Muscle of leg (tissue), 11 donors: ENCODE measurements around the gene SESN3. TPM values are rescaled to one million over a fixed set of nuclear protein-coding genes. Genes with fewer than 3 reads are reported as not detected.
A peak's percentile ranks its signal among the peaks of the same experiment; 100 is the strongest.

ENCODE experiments used
- DNase-seq: peaks from one replicate; pipeline ENCODE4 v3.0.0; 2013
- H3K27ac ChIP-seq: one replicate; pipeline ENCODE4 v1.5.1; 2013; ENCODE audit warnings: mild to moderate bottlenecking, low read length, control low read depth
- H3K27me3 ChIP-seq: one replicate; pipeline ENCODE4 v1.6.1; 2013; ENCODE audit warnings: low read length; ENCODE audit not compliant: control insufficient read depth, insufficient read depth
- H3K36me3 ChIP-seq: one replicate; pipeline ENCODE4 v1.6.1; 2013; ENCODE audit warnings: low read length; ENCODE audit not compliant: control insufficient read depth, insufficient read depth
- H3K4me1 ChIP-seq: one replicate; pipeline ENCODE4 v1.6.1; 2013; ENCODE audit warnings: low read length; ENCODE audit not compliant: control insufficient read depth, insufficient read depth
- H3K4me3 ChIP-seq: one replicate; pipeline ENCODE4 v1.5.1; 2013; ENCODE audit warnings: low read length, control low read depth
- H3K9me3 ChIP-seq: replicated peaks from 2 replicates; pipeline ENCODE4 v1.6.1; 2013; ENCODE audit warnings: low read depth, low read length; ENCODE audit not compliant: control insufficient read depth
- WGBS: methylation state at CpG from one replicate; pipeline ENCODE4 v1.1.5; 2013; ENCODE audit warnings: missing lambda C conversion rate; ENCODE audit not compliant: insufficient coverage; 5-methylcytosine and 5-hydroxymethylcytosine counted together
- polyA plus RNA-seq, 8 donors: library from polyadenylated mRNA; unstranded; fragments of 120-200 nt; gene quantifications; one replicate each; pipeline versions ENCODE4 v1.2.1 to v1.2.3, GENCODE V29; 2013; ENCODE audit warnings: inconsistent platforms in 1 of 8, low replicate concordance in 1 of 8; ENCODE audit not compliant: insufficient read length in 8 of 8, insufficient read depth in 1 of 8
- total RNA-seq: library from RNA; stranded (reverse); fragments of 120-200 nt; gene quantifications from one replicate; pipeline ENCODE4 v1.2.4, GENCODE V29; 2013

Gene SESN3
- total and polyA plus RNA-seq, 9 donors: 60.8 to 115 (median 97.2) TPM

DNA sequence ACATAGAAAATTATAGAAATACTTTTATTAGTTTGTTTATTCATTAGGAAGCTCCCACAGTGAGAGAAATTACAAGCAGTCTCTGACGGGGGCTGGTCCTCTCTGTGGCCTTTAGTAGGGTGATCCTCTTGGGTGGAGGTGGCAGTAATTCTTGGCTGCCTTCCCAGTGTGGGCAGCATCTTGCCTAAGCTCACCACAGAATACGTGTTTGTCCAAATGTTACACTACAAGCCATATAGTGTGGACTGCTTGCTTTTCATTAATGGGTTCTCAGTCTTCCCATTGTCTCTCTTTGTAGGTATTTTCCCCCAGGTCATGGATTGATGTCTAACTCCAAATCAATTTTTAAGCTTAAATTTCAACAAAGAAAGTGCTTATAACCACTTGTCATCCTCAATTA, 98.0 kb downstream of the SESN3 start:
- H3K36me3 ChIP-seq: peaks cover 13% of the 10 kb centered on the region
- 100% methylated on average over 1 of the region's 2 CpGs for whole genome bisulfite sequencing
- no peaks in the 10 kb centered on the region for H3K27me3 ChIP-seq
- no peak overlapping the region for H3K27ac ChIP-seq
- no peak overlapping the region for H3K4me3 ChIP-seq
- peaks cover 6% of the 10 kb centered on the region for H3K4me1 ChIP-seq
- no peak for DNase-seq
- H3K9me3 ChIP-seq: no peaks in the 10 kb centered on the region

GRCh38 chr11:95128602-95129001, 102.4 kb downstream of the SESN3 start:
- no peak for DNase-seq
- no peaks in the 10 kb centered on the region for H3K9me3 ChIP-seq
- WGBS: 90% methylated on average over 2 of the region's 3 CpGs
- H3K36me3 ChIP-seq: peaks cover 13% of the 10 kb centered on the region
- H3K27me3 ChIP-seq: no peaks in the 10 kb centered on the region
- H3K27ac ChIP-seq: no peak overlapping the region
- no peak overlapping the region for H3K4me3 ChIP-seq
- peaks cover 2% of the 10 kb centered on the region for H3K4me1 ChIP-seq

GRCh38 chr11:95123556-95123955, 107.4 kb downstream of the SESN3 start:
- no peaks in the 10 kb centered on the region for H3K27me3 ChIP-seq
- no peak overlapping the region for H3K4me3 ChIP-seq
- peaks cover 5% of the 10 kb centered on the region for H3K36me3 ChIP-seq
- 40% methylated on average over 1 of the region's 3 CpGs for WGBS
- peaks cover 8% of the 10 kb centered on the region for H3K4me1 ChIP-seq
- peak; percentile 93 for DNase-seq
- peak overlapping the region; percentile 60 for H3K27ac ChIP-seq
- no peaks in the 10 kb centered on the region for H3K9me3 ChIP-seq

GRCh38 chr11:95121698-95122097, 109.3 kb downstream of the SESN3 start:
- no peak for DNase-seq
- Histone ChIP-seq H3K4me1 (peaks cover 8% of the 10 kb centered on the region), H3K27ac (no peak overlapping the region), H3K4me3 (no peak overlapping the region), H3K27me3 (no peaks in the 10 kb centered on the region), H3K36me3 (no peaks in the 10 kb centered on the region), H3K9me3 (no peaks in the 10 kb centered on the region)
- no CpG with 5 or more reads among the region's 1 CpG for WGBS

- no peaks in the 10 kb centered on the region for H3K9me3 ChIP-seq
- H3K27me3 ChIP-seq: no peaks in the 10 kb centered on the region
- no peaks in the 10 kb centered on the region for H3K36me3 ChIP-seq
- WGBS: 86% methylated on average over 2 of the region's 2 CpGs
- no peak for DNase-seq
- H3K4me1 ChIP-seq: peaks cover 8% of the 10 kb centered on the region
- H3K4me3 ChIP-seq: no peak overlapping the region
- H3K27ac ChIP-seq: no peak overlapping the region
Measured at GRCh38 chr11:95119361-95120060, 111.5 kb downstream of the SESN3 start.

- no CpG with 5 or more reads among the region's 1 CpG for WGBS
- no peaks in the 10 kb centered on the region for H3K9me3 ChIP-seq
- no peak overlapping the region for H3K4me3 ChIP-seq
- H3K27me3 ChIP-seq: no peaks in the 10 kb centered on the region
- no peak for DNase-seq
- H3K27ac ChIP-seq: no peak overlapping the region
- H3K36me3 ChIP-seq: no peaks in the 10 kb centered on the region
- H3K4me1 ChIP-seq: peaks cover 14% of the 10 kb centered on the region
Measured at GRCh38 chr11:95115597-95115996, 115.4 kb downstream of the SESN3 start.

Other genes with a start within 250 kb of the SESN3 start
- gene KDM4E, start 205.9 kb downstream of the SESN3 start, total RNA-seq: not detected
- gene KDM4E, start 205.9 kb downstream of the SESN3 start, polyA plus RNA-seq: under 1 TPM; 0.07 to 0.25 (median 0.11) TPM
- not detected for gene KDM4F, start 181.8 kb downstream of the SESN3 start, total RNA-seq
- gene KDM4F, start 181.8 kb downstream of the SESN3 start, polyA plus RNA-seq: not detected
- 18.8 TPM for gene SRSF8, start 164.3 kb downstream of the SESN3 start, total RNA-seq
- 10 to 100 TPM; 37.8 to 49.7 (median 43.4) TPM for gene SRSF8, start 164.3 kb downstream of the SESN3 start, polyA plus RNA-seq
- 71.8 TPM for gene ENDOD1, start 141.4 kb downstream of the SESN3 start, total RNA-seq
- gene ENDOD1, start 141.4 kb downstream of the SESN3 start, polyA plus RNA-seq: 10 to 100 TPM; 41.5 to 80.9 (median 59.2) TPM